AG09319 (cell line): ENCODE data around the gene TPX2.

ENCODE experiments used
- DNase-seq: peaks from one replicate; pipeline ENCODE4 v3.0.0-alpha.2; 2010; ENCODE audit warnings: low read depth; ENCODE audit errors: extremely low read depth
- CTCF ChIP-seq: IDR thresholded peaks from 2 replicates; pipeline ENCODE4 v1.5.1; 2011; ENCODE audit warnings: low read depth, mild to moderate bottlenecking, inconsistent platforms, low read length, moderate library complexity

TPX2 gene

GRCh38 chr20:31713312-31714273 is 25.5 kb upstream of the TPX2 start:
- no peak for TF ChIP-seq CTCF
- DNase-seq = peak; percentile 68

GRCh38 chr20:31715766-31716165 is 23.3 kb upstream of the TPX2 start:
- DNase-seq = no peak
- TF ChIP-seq CTCF = no peak

GRCh38 chr20:31716351-31716750 is 22.7 kb upstream of the TPX2 start:
- no peak for DNase-seq
- no peak for TF ChIP-seq CTCF

- no peak for DNase-seq
- TF ChIP-seq CTCF = no peak
Measured at GRCh38 chr20:31716818-31717477, 22.1 kb upstream of the TPX2 start.

- DNase-seq = no peak
- no peak for TF ChIP-seq CTCF
Measured at GRCh38 chr20:31717478-31718201, 21.4 kb upstream of the TPX2 start.

GRCh38 chr20:31718952-31719643 is 20.0 kb upstream of the TPX2 start:
- TF ChIP-seq CTCF = no peak
- DNase-seq = no peak
